GM12801 (cell line): ENCODE data around the gene BABAM1.

ENCODE experiments used
- TF ChIP-seq, protein P1 (sequence below): IDR thresholded peaks from one replicate; pipeline ENCODE4 v1.5.1; 2011; ENCODE audit warnings: control low read depth; ENCODE audit not compliant: insufficient read length; ENCODE audit errors: extremely low read depth

Gene BABAM1

DNA sequence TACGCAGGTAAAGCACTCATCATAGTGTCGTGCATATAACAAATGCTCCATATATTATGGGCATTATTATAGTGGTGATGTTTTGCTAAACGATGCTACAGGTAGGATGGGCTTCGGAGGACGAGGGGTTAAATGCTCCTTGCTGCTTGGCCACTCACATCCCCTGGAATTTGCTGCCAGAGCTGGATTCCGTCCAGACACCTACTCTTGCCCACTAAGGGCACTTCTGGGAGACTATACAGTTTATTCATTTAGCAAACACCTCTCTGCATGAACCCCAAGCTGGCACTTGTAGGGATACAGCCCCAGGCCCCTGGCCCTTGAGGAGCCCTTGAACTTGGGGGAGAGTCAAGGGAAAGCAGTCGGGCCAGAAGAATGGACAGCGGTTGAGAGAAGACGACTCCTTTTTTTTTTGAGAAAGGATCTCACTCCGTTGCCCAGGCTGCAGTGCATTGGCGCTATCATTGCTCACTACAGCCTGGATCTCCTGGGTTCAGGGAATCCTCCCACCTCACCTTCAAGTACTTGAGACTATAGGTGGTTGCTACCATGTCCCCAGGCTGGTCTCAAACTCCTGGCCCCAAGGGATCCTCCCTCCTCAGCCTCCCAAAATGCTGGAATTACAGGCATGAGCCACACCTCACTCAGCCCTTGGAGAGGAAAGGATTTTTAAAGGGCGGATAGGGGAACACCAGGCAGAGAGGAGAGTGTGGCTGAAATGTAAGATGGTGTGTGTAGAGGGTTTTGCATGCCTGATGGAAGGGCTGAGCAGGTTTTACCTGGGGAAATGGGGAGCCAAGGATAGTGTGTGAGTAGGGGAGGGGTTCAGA lies 37.4 kb downstream of the BABAM1 start:
- TF ChIP-seq, protein P1, sequence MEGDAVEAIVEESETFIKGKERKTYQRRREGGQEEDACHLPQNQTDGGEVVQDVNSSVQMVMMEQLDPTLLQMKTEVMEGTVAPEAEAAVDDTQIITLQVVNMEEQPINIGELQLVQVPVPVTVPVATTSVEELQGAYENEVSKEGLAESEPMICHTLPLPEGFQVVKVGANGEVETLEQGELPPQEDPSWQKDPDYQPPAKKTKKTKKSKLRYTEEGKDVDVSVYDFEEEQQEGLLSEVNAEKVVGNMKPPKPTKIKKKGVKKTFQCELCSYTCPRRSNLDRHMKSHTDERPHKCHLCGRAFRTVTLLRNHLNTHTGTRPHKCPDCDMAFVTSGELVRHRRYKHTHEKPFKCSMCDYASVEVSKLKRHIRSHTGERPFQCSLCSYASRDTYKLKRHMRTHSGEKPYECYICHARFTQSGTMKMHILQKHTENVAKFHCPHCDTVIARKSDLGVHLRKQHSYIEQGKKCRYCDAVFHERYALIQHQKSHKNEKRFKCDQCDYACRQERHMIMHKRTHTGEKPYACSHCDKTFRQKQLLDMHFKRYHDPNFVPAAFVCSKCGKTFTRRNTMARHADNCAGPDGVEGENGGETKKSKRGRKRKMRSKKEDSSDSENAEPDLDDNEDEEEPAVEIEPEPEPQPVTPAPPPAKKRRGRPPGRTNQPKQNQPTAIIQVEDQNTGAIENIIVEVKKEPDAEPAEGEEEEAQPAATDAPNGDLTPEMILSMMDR: no peak

DNA sequence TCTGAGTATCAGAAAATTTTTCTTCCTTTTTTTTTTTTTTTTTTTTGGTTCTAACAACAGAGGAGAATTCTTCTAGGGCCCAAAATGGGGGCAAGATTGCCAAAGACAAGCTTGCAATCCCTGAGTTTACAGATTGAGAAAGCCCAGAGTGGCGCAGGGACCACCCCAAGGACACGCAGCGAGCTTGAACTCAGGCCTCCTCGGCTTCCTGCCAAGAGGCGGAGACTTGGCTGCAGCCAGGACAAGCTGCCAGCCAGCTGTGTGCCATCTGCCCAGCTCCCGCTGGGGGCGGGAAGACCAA lies 37.9 kb downstream of the BABAM1 start:
- TF ChIP-seq, protein P1: no peak

DNA sequence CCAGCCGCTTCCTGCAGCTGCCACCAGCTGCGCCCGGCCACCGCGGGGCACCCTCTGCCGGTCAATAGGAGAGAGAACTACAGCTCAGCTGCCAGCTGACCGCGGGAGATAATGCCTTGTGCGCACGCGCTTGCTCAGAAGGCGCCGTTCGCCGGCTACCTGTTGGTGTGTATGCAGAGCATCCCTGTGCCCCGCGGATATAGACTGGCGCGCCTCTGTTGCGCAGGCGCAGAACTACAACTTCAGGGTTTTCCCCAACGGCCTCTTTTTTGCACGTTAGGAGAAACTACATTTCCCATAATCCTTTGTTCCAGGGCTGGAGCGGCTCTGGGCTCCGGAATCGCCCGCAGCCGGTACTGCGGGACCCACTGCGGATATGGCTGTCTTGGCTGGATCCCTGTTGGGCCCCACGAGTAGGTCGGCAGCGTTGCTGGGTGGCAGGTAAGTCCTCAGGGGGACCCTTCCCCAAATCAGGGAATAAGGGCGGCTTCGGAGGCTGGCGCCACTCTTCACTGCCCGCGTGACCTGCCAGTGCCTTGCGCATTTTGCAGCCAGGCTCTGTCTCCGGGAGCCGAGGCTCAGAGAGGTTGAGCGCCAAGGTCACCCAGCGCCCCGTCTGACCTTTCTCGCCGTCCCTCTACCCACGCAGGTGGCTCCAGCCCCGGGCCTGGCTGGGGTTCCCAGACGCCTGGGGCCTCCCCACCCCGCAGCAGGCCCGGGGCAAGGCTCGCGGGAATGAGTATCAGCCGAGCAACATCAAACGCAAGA lies 38.5 kb downstream of the BABAM1 start, which contains the start of gene MRPL34:
Gene MRPL34 (plus strand): TSS at position 356 of the 768 bp plus-strand sequence. CDS start 21 bp downstream, at position 377.
- TF ChIP-seq, protein P1: no peak

DNA sequence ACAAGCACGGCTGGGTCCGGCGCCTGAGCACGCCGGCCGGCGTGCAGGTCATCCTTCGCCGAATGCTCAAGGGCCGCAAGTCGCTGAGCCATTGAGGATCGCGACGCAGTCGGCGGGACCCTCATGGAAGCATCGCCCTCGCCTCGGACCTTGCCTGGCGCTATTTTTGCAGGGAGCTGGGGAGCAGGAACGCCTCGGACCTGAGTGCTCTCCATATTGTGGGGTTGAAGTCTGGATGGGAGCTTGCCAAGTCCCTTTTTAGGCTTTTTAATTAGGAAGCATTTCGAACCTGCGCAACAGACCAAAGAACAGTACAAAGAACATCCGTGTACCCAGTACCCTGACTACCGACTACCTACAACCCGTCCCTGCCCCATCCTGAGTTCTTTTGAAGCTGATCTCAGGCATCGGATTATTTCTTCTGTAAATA lies 39.1 kb downstream of the BABAM1 start:
- TF ChIP-seq, protein P1: no peak

DNA sequence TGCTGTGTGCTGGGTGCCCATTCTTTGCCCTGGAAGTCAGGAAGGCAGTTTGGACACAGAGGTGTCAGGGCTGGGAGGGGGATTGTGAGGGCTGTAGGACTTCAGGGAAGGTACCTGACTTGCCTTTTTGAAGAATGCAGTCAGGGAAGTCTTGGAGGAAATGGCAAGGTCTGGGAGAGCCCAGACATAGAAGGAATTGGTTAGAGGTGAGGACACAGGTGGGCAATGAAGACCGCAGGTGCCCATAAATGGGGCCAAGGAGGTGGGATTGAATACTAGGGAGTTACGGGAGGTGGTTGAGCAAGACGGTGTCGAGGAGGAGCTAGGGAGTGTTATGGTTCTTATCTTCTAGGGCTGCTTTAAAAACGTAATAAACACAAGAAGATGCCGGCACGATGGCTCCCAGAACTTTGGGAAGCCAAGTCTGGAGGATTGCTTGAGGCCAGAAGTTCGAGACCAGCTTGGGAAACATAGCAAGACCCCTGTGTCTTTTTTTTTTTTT lies 40.7 kb downstream of the BABAM1 start:
- TF ChIP-seq, protein P1: no peak

DNA sequence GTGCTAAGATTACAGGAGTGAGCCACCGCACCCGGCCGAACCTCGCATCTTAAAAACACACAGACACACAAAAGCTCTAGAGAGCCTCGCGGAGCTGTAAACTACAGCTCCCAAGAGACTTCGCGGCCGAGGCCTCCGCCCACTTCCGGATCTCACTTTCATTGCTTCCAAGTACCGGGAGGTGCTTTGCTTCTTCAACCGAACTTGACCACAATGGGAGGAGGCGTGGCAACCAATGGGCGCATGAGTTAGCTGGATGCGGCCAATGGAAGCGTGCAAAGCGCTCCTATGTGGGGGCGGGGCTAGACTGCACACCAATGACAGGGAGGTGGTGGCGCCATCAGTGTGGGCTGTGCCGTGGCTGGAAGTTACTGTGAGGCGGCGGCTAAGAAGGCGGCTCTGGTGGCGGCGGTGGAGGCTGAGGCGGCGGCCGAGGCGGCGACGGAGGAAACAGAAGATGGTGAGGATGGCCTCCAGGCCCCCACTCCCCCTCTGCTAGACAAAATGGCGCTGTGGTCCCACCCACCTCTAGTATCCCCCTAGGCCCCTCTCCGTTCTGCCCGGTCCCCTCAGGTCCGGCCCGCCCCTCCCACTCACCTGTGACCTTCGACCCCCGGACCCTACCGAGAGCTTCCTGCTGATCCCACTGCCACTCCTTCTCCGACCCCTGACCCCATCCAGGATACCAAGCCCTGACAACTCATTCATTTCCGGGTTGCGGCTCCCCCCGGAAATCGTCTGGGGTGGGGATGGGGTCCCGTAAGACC lies 42.1 kb downstream of the BABAM1 start, which contains the start of gene DDA1:
Gene DDA1 (plus strand): TSS at position 366 of the 767 bp plus-strand sequence. CDS start 92 bp downstream, at position 458.
- TF ChIP-seq, protein P1: no peak
